Loucy (cell line): ENCODE results near the gene FAM83B.

Source experiments
- EZH2phosphoT487 ChIP-seq: fragments of 200-600 bp; IDR thresholded peaks from 2 replicates; pipeline ENCODE4 v1.6.1; 2018; ENCODE audit warnings: antibody characterized with exemption, mild to moderate bottlenecking, moderate library complexity, borderline replicate concordance
- TF ChIP-seq, protein P1 (sequence below): fragments of 200-600 bp; sonication (generic); conservative IDR thresholded peaks from 2 replicates; pipeline ENCODE4 v1.5.1; 2014; ENCODE audit warnings: mild to moderate bottlenecking, antibody characterized with exemption, low read length

DNA sequence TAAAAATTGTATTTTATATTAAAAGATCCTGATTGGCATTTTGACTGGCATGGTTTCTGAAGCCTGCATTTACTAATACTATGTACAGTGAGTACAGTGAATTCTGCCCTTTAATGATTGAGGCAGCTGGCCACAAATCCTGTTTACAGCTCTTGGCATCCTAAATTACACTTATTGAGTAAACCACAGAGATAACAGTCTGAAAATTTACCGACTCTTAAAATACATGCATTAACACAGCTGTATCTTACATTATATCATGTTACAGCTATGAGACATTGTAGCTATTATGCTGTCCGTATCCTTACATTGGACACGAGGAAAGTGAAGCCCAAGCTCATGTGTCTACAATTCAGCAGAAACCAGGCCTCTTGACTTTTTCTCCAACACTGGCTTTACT is 90.8 kb downstream of the FAM83B start:
- TF ChIP-seq, protein P1, sequence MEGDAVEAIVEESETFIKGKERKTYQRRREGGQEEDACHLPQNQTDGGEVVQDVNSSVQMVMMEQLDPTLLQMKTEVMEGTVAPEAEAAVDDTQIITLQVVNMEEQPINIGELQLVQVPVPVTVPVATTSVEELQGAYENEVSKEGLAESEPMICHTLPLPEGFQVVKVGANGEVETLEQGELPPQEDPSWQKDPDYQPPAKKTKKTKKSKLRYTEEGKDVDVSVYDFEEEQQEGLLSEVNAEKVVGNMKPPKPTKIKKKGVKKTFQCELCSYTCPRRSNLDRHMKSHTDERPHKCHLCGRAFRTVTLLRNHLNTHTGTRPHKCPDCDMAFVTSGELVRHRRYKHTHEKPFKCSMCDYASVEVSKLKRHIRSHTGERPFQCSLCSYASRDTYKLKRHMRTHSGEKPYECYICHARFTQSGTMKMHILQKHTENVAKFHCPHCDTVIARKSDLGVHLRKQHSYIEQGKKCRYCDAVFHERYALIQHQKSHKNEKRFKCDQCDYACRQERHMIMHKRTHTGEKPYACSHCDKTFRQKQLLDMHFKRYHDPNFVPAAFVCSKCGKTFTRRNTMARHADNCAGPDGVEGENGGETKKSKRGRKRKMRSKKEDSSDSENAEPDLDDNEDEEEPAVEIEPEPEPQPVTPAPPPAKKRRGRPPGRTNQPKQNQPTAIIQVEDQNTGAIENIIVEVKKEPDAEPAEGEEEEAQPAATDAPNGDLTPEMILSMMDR = no peak
- TF ChIP-seq EZH2phosphoT487 = no peak
